WTC11 (cell line): ENCODE measurements around the gene MED9. TPM values are rescaled to one million over a fixed set of nuclear protein-coding genes. Genes with fewer than 3 reads are reported as not detected.

Experiments used
- ATAC-seq: fragments of 200-7000 bp; cut with Tn5 transposase; 2 replicates; pipeline ENCODE4 v1.10.0; 2021; ENCODE audit warnings: mild to moderate bottlenecking, moderate library complexity
- CTCF ChIA-PET: fragments of 300-600 bp; sonication (Branson Sonifier 250); formaldehyde crosslinking; loops from one replicate; lab custom pipeline; 2021; ENCODE audit warnings: antibody characterized with exemption; lab: Charles Lee
- POLR2A ChIA-PET: fragments of 350-600 bp; sonication (Branson Sonifier 250); formaldehyde crosslinking; loops from one replicate; lab custom pipeline; 2021; ENCODE audit warnings: antibody characterized with exemption; lab: Charles Lee
- DNase-seq: peaks from one replicate; pipeline ENCODE4 v3.0.0; 2021; ENCODE audit warnings: low spot score
- H3K27ac Mint-ChIP-seq: 2 replicates; pipeline ENCODE4 v1.8.0; 2021; ENCODE audit warnings: mixed read lengths
- H3K27me3 Mint-ChIP-seq: 2 replicates; pipeline ENCODE4 v1.8.0; 2021; ENCODE audit warnings: low read depth, mild to moderate bottlenecking, moderate library complexity, mixed read lengths
- H3K36me3 Mint-ChIP-seq: 2 replicates; pipeline ENCODE4 v1.8.0; 2021; ENCODE audit warnings: mixed read lengths
- H3K4me1 Mint-ChIP-seq: 2 replicates; pipeline ENCODE4 v1.8.0; 2022; ENCODE audit warnings: mixed read lengths
- H3K4me3 Mint-ChIP-seq: 2 replicates; pipeline ENCODE4 v1.8.0; 2021; ENCODE audit warnings: mild to moderate bottlenecking, moderate library complexity, mixed read lengths
- H3K9me3 Mint-ChIP-seq: 2 replicates; pipeline ENCODE4 v1.8.0; 2021; ENCODE audit warnings: mixed read lengths
- AR ChIP-seq: fragments of 250-450 bp; sonication (Bioruptor Pico); IDR thresholded peaks from 2 replicates; pipeline ENCODE4 v1.9.0; 2021; ENCODE audit warnings: mild to moderate bottlenecking
- ATF1 ChIP-seq: sonication (generic); formaldehyde crosslinking; IDR thresholded peaks from 2 replicates; pipeline ENCODE4 v1.8.1; 2023; ENCODE audit warnings: mild to moderate bottlenecking, moderate library complexity, missing genetic modification reagents
- ATF3 ChIP-seq: sonication (generic); formaldehyde crosslinking; conservative IDR thresholded peaks from 2 replicates; pipeline ENCODE4 v1.8.1; 2022; ENCODE audit warnings: mild to moderate bottlenecking, missing genetic modification reagents
- CDX4 ChIP-seq: fragments of 250-450 bp; sonication (Bioruptor Pico); IDR thresholded peaks from 2 replicates; pipeline ENCODE4 v1.9.0; 2021; ENCODE audit warnings: moderate library complexity, mild to moderate bottlenecking, inconsistent platforms, borderline replicate concordance
- ELF4 ChIP-seq: sonication (generic); formaldehyde crosslinking; IDR thresholded peaks from 2 replicates; pipeline ENCODE4 v1.8.1; 2022; ENCODE audit warnings: low read depth, mild to moderate bottlenecking, moderate library complexity, missing genetic modification reagents
- ERG ChIP-seq: fragments of 250-450 bp; sonication (Bioruptor Pico); IDR thresholded peaks from 2 replicates; pipeline ENCODE4 v1.8.0; 2021; ENCODE audit warnings: mild to moderate bottlenecking
- ETV6 ChIP-seq: sonication (generic); formaldehyde crosslinking; IDR thresholded peaks from 2 replicates; pipeline ENCODE4 v1.8.1; 2022; ENCODE audit warnings: mild to moderate bottlenecking, missing genetic modification reagents
- FOXK1 ChIP-seq: sonication (generic); formaldehyde crosslinking; IDR thresholded peaks from 2 replicates; pipeline ENCODE4 v1.8.0; 2022; ENCODE audit warnings: mild to moderate bottlenecking, moderate library complexity, missing genetic modification reagents
- FOXP1 ChIP-seq: sonication (generic); formaldehyde crosslinking; IDR thresholded peaks from 2 replicates; pipeline ENCODE4 v1.8.0; 2022; ENCODE audit warnings: missing genetic modification reagents, mild to moderate bottlenecking, moderate library complexity, borderline replicate concordance
- GTF2I ChIP-seq: fragments of 250-450 bp; sonication (Bioruptor Pico); conservative IDR thresholded peaks from 2 replicates; pipeline ENCODE4 v1.4.0; 2021; ENCODE audit warnings: mild to moderate bottlenecking
- IRF1 ChIP-seq: sonication (generic); formaldehyde crosslinking; IDR thresholded peaks from 2 replicates; pipeline ENCODE4 v1.8.0; 2023; ENCODE audit warnings: missing genetic modification reagents
- KAT7 ChIP-seq: sonication (generic); formaldehyde crosslinking; IDR thresholded peaks from 2 replicates; pipeline ENCODE4 v1.8.1; 2023; ENCODE audit warnings: missing genetic modification reagents, mild to moderate bottlenecking, borderline replicate concordance
- NFATC4 ChIP-seq: fragments of 250-450 bp; sonication (Bioruptor Pico); IDR thresholded peaks from 2 replicates; pipeline ENCODE4 v1.9.0; 2021; ENCODE audit warnings: mild to moderate bottlenecking
- NR2C2 ChIP-seq: sonication (generic); formaldehyde crosslinking; IDR thresholded peaks from 2 replicates; pipeline ENCODE4 v1.8.0; 2022; ENCODE audit warnings: mild to moderate bottlenecking, missing genetic modification reagents
- NR3C1 ChIP-seq: sonication (generic); formaldehyde crosslinking; conservative IDR thresholded peaks from 2 replicates; pipeline ENCODE4 v1.8.1; 2023; ENCODE audit warnings: low read depth, mild to moderate bottlenecking, missing genetic modification reagents
- OVOL2 ChIP-seq: fragments of 250-450 bp; sonication (Bioruptor Pico); IDR thresholded peaks from 2 replicates; pipeline ENCODE4 v1.9.0; 2021; ENCODE audit warnings: mild to moderate bottlenecking, borderline replicate concordance
- SMAD3 ChIP-seq: sonication (generic); formaldehyde crosslinking; IDR thresholded peaks from 2 replicates; pipeline ENCODE4 v1.8.0; 2022; ENCODE audit warnings: missing genetic modification reagents, mild to moderate bottlenecking, borderline replicate concordance
- SP1 ChIP-seq: sonication (generic); formaldehyde crosslinking; conservative IDR thresholded peaks from 2 replicates; pipeline ENCODE4 v1.8.1; 2022; ENCODE audit warnings: missing genetic modification reagents
- STAT6 ChIP-seq: sonication (generic); formaldehyde crosslinking; conservative IDR thresholded peaks from 2 replicates; pipeline ENCODE4 v1.8.1; 2023; ENCODE audit warnings: mild to moderate bottlenecking, low read depth, missing genetic modification reagents, moderate library complexity
- TEAD1 ChIP-seq: sonication (generic); formaldehyde crosslinking; IDR thresholded peaks from 2 replicates; pipeline ENCODE4 v1.8.0; 2022; ENCODE audit warnings: mild to moderate bottlenecking, missing genetic modification reagents
- ZNF512 ChIP-seq: sonication (generic); formaldehyde crosslinking; IDR thresholded peaks from 2 replicates; pipeline ENCODE4 v1.8.1; 2022; ENCODE audit warnings: missing genetic modification reagents, borderline replicate concordance
- ZSCAN18 ChIP-seq: fragments of 250-450 bp; sonication (Bioruptor Pico); IDR thresholded peaks from 2 replicates; pipeline ENCODE4 v2.1.2; 2022; ENCODE audit warnings: mild to moderate bottlenecking, moderate library complexity
- total RNA-seq: library from RNA; stranded (reverse); gene quantifications from 3 replicates; pipeline ENCODE4 v1.2.3, GENCODE V29; 2021

Gene MED9
- total RNA-seq, 1 experiment from 2014 or later = 21.1 TPM

GRCh38 chr17:17469996-17470395, 6.8 kb upstream of the MED9 start:
- Mint-ChIP-seq H3K4me1 (no peaks in the 10 kb centered on the region), H3K9me3 (no peaks in the 10 kb centered on the region), H3K27ac (no peak overlapping the region), H3K36me3 (no peaks in the 10 kb centered on the region), H3K4me3 (no peak overlapping the region), H3K27me3 (peaks cover 13% of the 10 kb centered on the region)
- ChIA-PET CTCF (interaction anchor here (1.1 kb wide), 1 partner anchor 27 kb away, joined by 3 read pairs; no protein-coding TSS in a partner anchor), POLR2A (no interaction called here)
- ATAC-seq (no peak), DNase-seq (no peak)
- TF ChIP-seq ZSCAN18 (no peak), ATF3 (CRISPR knock-in tag) (no peak), STAT6 (CRISPR knock-in tag) (no peak), FOXP1 (CRISPR knock-in tag) (no peak), ETV6 (no peak), ZNF512 (CRISPR knock-in tag) (no peak), SP1 (no peak)

- peaks cover 13% of the 10 kb centered on the region for H3K27me3 Mint-ChIP-seq
- CTCF ChIA-PET = interaction anchor here (0.6 to 1.8 kb wide), 4 partner anchors 24 to 258 kb away, joined by 3 to 5 read pairs (median 4); partner anchors contain the start of gene RASD1
- DNase-seq (no peak), ATAC-seq (no peak)
- H3K9me3 Mint-ChIP-seq = no peaks in the 10 kb centered on the region
- no peak overlapping the region for H3K4me3 Mint-ChIP-seq
- no peak overlapping the region for H3K27ac Mint-ChIP-seq
- no peaks in the 10 kb centered on the region for H3K36me3 Mint-ChIP-seq
- POLR2A ChIA-PET = no interaction called here
- peaks cover 3% of the 10 kb centered on the region for H3K4me1 Mint-ChIP-seq
- no peak for TF ChIP-seq GTF2I
- TF ChIP-seq SP1 = no peak
- TF ChIP-seq ATF1 (CRISPR knock-in tag) = no peak
- TF ChIP-seq KAT7 (CRISPR knock-in tag) = no peak
- no peak for TF ChIP-seq OVOL2
- no peak for TF ChIP-seq ERG (CRISPR knock-in tag)
- TF ChIP-seq SMAD3 (CRISPR knock-in tag) = no peak
- TF ChIP-seq ETV6 = no peak
- no peak for TF ChIP-seq IRF1 (CRISPR knock-in tag)
- TF ChIP-seq FOXK1 = no peak
- TF ChIP-seq CDX4 (CRISPR knock-in tag) = no peak
- TF ChIP-seq NR2C2 (CRISPR knock-in tag) = no peak
- no peak for TF ChIP-seq AR (CRISPR knock-in tag)
- TF ChIP-seq ELF4 = no peak
- TF ChIP-seq NR3C1 (CRISPR knock-in tag) = no peak
- TF ChIP-seq TEAD1 (CRISPR knock-in tag) = no peak
- no peak for TF ChIP-seq ATF3 (CRISPR knock-in tag)
- no peak for TF ChIP-seq NFATC4
Observed at GRCh38 chr17:17472333-17472920, 4.4 kb upstream of the MED9 start.
